ENCODE results near the gene MCF2L. TPM values are rescaled to one million over a fixed set of nuclear protein-coding genes. Genes with fewer than 3 reads are reported as not detected.

The MCF2L gene
- total RNA-seq, 2 donors from 2014 or later: 37.4 to 74.8 TPM

GRCh38 chr13:113018676-113019465, 49.9 kb downstream of the MCF2L start:
- Histone ChIP-seq H3K27ac (no peak overlapping the region), H3K27me3 (no peaks in the 10 kb centered on the region), H3K4me3 (no peak overlapping the region), H3K4me1 (peaks cover 2% of the 10 kb centered on the region), H3K9me3 (no peaks in the 10 kb centered on the region), H3K36me3 (replicated peaks in 1 of 2; ENCODE audit: insufficient read depth in 1 of 2, low read depth in 2 of 2) (no peaks in the 10 kb centered on the region)
- WGBS, 2 donors: 82 to 84% methylated on average over 32 of the region's 33 CpGs
- TF ChIP-seq CTCF (IDR thresholded peaks at IDR 0.05): no peak
- no peak for TF ChIP-seq POLR2A (IDR thresholded peaks at IDR 0.05)
- intact Hi-C loops (cut with DNase I): no loop called here
- ATAC-seq (no peak), DNase-seq (no peak)

- Histone ChIP-seq H3K9me3 (no peaks in the 10 kb centered on the region), H3K4me3 (no peak overlapping the region), H3K36me3 (replicated peaks in 1 of 2; ENCODE audit: insufficient read depth in 1 of 2, low read depth in 2 of 2) (no peaks in the 10 kb centered on the region), H3K27me3 (no peaks in the 10 kb centered on the region), H3K4me1 (no peaks in the 10 kb centered on the region), H3K27ac (no peak overlapping the region)
- whole genome bisulfite sequencing, 2 donors: 79 to 91% methylated on average over 17 of the region's 17 CpGs
- intact Hi-C loops (cut with DNase I): no loop called here
- TF ChIP-seq POLR2A (IDR thresholded peaks at IDR 0.05) (no peak), CTCF (IDR thresholded peaks at IDR 0.05) (no peak)
- DNase-seq: no peak
- no peak for ATAC-seq
Measured at GRCh38 chr13:113020323-113021080, 51.5 kb downstream of the MCF2L start.

GRCh38 chr13:113021391-113021790, 52.4 kb downstream of the MCF2L start:
- H3K4me1 ChIP-seq: no peaks in the 10 kb centered on the region
- no peaks in the 10 kb centered on the region for H3K36me3 ChIP-seq (replicated peaks in 1 of 2; ENCODE audit: insufficient read depth in 1 of 2, low read depth in 2 of 2)
- DNase-seq (no peak), ATAC-seq (no peak)
- H3K9me3 ChIP-seq: no peaks in the 10 kb centered on the region
- 85 to 88% methylated on average over 13 to 14 of the region's 14 CpGs for WGBS, 2 donors
- intact Hi-C loops (cut with DNase I): no loop called here
- no peaks in the 10 kb centered on the region for H3K27me3 ChIP-seq
- no peak for TF ChIP-seq POLR2A (IDR thresholded peaks at IDR 0.05)
- H3K27ac ChIP-seq: no peak overlapping the region
- H3K4me3 ChIP-seq: no peak overlapping the region

- WGBS, 2 donors: 78 to 93% methylated on average over 4 to 7 of the region's 7 CpGs
- Histone ChIP-seq H3K9me3 (no peaks in the 10 kb centered on the region), H3K36me3 (replicated peaks in 1 of 2; ENCODE audit: insufficient read depth in 1 of 2, low read depth in 2 of 2) (no peaks in the 10 kb centered on the region), H3K27ac (no peak overlapping the region), H3K4me1 (no peaks in the 10 kb centered on the region), H3K27me3 (no peaks in the 10 kb centered on the region), H3K4me3 (no peak overlapping the region)
- ATAC-seq: no peak
- TF ChIP-seq CTCF (IDR thresholded peaks at IDR 0.05): no peak
- no peak for TF ChIP-seq POLR2A (IDR thresholded peaks at IDR 0.05)
- intact Hi-C loops (cut with DNase I): no loop called here
- no peak for DNase-seq
Measured at GRCh38 chr13:113021811-113022210, 52.8 kb downstream of the MCF2L start.

- Histone ChIP-seq H3K4me1 (no peaks in the 10 kb centered on the region), H3K36me3 (replicated peaks in 1 of 2; ENCODE audit: insufficient read depth in 1 of 2, low read depth in 2 of 2) (no peaks in the 10 kb centered on the region), H3K27ac (no peak overlapping the region), H3K9me3 (no peaks in the 10 kb centered on the region), H3K27me3 (no peaks in the 10 kb centered on the region), H3K4me3 (no peak overlapping the region)
- intact Hi-C loops (cut with DNase I): no loop called here
- ATAC-seq (no peak), DNase-seq (no peak)
- TF ChIP-seq POLR2A (IDR thresholded peaks at IDR 0.05) (no peak), CTCF (IDR thresholded peaks at IDR 0.05) (no peak)
- 76 to 81% methylated on average over 19 to 23 of the region's 23 CpGs for WGBS, 2 donors
Measured at GRCh38 chr13:113022391-113022744, 53.4 kb downstream of the MCF2L start.

Measured in body of pancreas (tissue), 4 donors.